ENCODE results near the gene TENM3.

TENM3 gene

GRCh38 chr4:182625193-182625592, 382.0 kb downstream of the TENM3 start:
- Mint-ChIP-seq H3K36me3 (ENCODE audit: low read depth) (no peaks in the 10 kb centered on the region), H3K9me3 (no peaks in the 10 kb centered on the region), H3K27me3 (no peaks in the 10 kb centered on the region), H3K4me1 (ENCODE audit: low read depth) (no peaks in the 10 kb centered on the region), H3K4me3 (no peak overlapping the region), H3K27ac (no peak overlapping the region)
- intact Hi-C loops (cut with micrococcal nuclease) = no loop called here

GRCh38 chr4:182627996-182628395, 384.8 kb downstream of the TENM3 start:
- intact Hi-C loops (cut with micrococcal nuclease) = no loop called here
- no peaks in the 10 kb centered on the region for H3K9me3 Mint-ChIP-seq
- no peak overlapping the region for H3K27ac Mint-ChIP-seq
- H3K4me1 Mint-ChIP-seq (ENCODE audit: low read depth) = no peaks in the 10 kb centered on the region
- H3K36me3 Mint-ChIP-seq (ENCODE audit: low read depth) = no peaks in the 10 kb centered on the region
- H3K27me3 Mint-ChIP-seq = no peaks in the 10 kb centered on the region
- H3K4me3 Mint-ChIP-seq = no peak overlapping the region

- H3K27ac Mint-ChIP-seq = no peak overlapping the region
- H3K27me3 Mint-ChIP-seq = no peaks in the 10 kb centered on the region
- no peaks in the 10 kb centered on the region for H3K9me3 Mint-ChIP-seq
- no peaks in the 10 kb centered on the region for H3K36me3 Mint-ChIP-seq (ENCODE audit: low read depth)
- H3K4me1 Mint-ChIP-seq (ENCODE audit: low read depth) = no peaks in the 10 kb centered on the region
- no peak overlapping the region for H3K4me3 Mint-ChIP-seq
- intact Hi-C loops (cut with micrococcal nuclease) = no loop called here
Measured at GRCh38 chr4:182628544-182628943, 385.3 kb downstream of the TENM3 start.

GRCh38 chr4:182629096-182629495, 385.9 kb downstream of the TENM3 start:
- H3K27me3 Mint-ChIP-seq = no peaks in the 10 kb centered on the region
- H3K27ac Mint-ChIP-seq = no peak overlapping the region
- no peak overlapping the region for H3K4me3 Mint-ChIP-seq
- H3K4me1 Mint-ChIP-seq (ENCODE audit: low read depth) = no peaks in the 10 kb centered on the region
- no peaks in the 10 kb centered on the region for H3K9me3 Mint-ChIP-seq
- intact Hi-C loops (cut with micrococcal nuclease) = no loop called here
- H3K36me3 Mint-ChIP-seq (ENCODE audit: low read depth) = no peaks in the 10 kb centered on the region

GRCh38 chr4:182640491-182640890, 397.3 kb downstream of the TENM3 start:
- H3K4me1 Mint-ChIP-seq (ENCODE audit: low read depth) = no peaks in the 10 kb centered on the region
- intact Hi-C loops (cut with micrococcal nuclease) = no loop called here
- H3K27ac Mint-ChIP-seq = no peak overlapping the region
- H3K27me3 Mint-ChIP-seq = no peaks in the 10 kb centered on the region
- H3K4me3 Mint-ChIP-seq = no peak overlapping the region
- no peaks in the 10 kb centered on the region for H3K36me3 Mint-ChIP-seq (ENCODE audit: low read depth)
- no peaks in the 10 kb centered on the region for H3K9me3 Mint-ChIP-seq

GRCh38 chr4:182640932-182641331, 397.7 kb downstream of the TENM3 start:
- no peaks in the 10 kb centered on the region for H3K4me1 Mint-ChIP-seq (ENCODE audit: low read depth)
- intact Hi-C loops (cut with micrococcal nuclease) = no loop called here

GRCh38 chr4:182642831-182643230, 399.6 kb downstream of the TENM3 start:
- no peak overlapping the region for H3K27ac Mint-ChIP-seq
- H3K9me3 Mint-ChIP-seq = no peaks in the 10 kb centered on the region
- no peaks in the 10 kb centered on the region for H3K4me1 Mint-ChIP-seq (ENCODE audit: low read depth)
- no peaks in the 10 kb centered on the region for H3K27me3 Mint-ChIP-seq
- no peaks in the 10 kb centered on the region for H3K36me3 Mint-ChIP-seq (ENCODE audit: low read depth)
- intact Hi-C loops (cut with micrococcal nuclease) = no loop called here
- no peak overlapping the region for H3K4me3 Mint-ChIP-seq

More at GRCh38 chr4:182640932-182641331, 397.7 kb downstream of the TENM3 start:
- Mint-ChIP-seq H3K9me3 (no peaks in the 10 kb centered on the region), H3K4me3 (no peak overlapping the region), H3K27me3 (no peaks in the 10 kb centered on the region), H3K36me3 (ENCODE audit: low read depth) (no peaks in the 10 kb centered on the region), H3K27ac (no peak overlapping the region)

GRCh38 chr4:182643801-182644682, 400.8 kb downstream of the TENM3 start:
- Mint-ChIP-seq H3K4me3 (no peak overlapping the region), H3K9me3 (no peaks in the 10 kb centered on the region), H3K27ac (no peak overlapping the region), H3K4me1 (ENCODE audit: low read depth) (no peaks in the 10 kb centered on the region), H3K27me3 (no peaks in the 10 kb centered on the region), H3K36me3 (ENCODE audit: low read depth) (no peaks in the 10 kb centered on the region)
- intact Hi-C loops (cut with micrococcal nuclease) = no loop called here

GRCh38 chr4:182644683-182645050, 401.5 kb downstream of the TENM3 start:
- H3K36me3 Mint-ChIP-seq (ENCODE audit: low read depth) = no peaks in the 10 kb centered on the region
- intact Hi-C loops (cut with micrococcal nuclease) = no loop called here
- no peaks in the 10 kb centered on the region for H3K9me3 Mint-ChIP-seq
- no peak overlapping the region for H3K4me3 Mint-ChIP-seq
- H3K4me1 Mint-ChIP-seq (ENCODE audit: low read depth) = no peaks in the 10 kb centered on the region
- H3K27me3 Mint-ChIP-seq = no peaks in the 10 kb centered on the region
- H3K27ac Mint-ChIP-seq = no peak overlapping the region

GRCh38 chr4:182645511-182645910, 402.3 kb downstream of the TENM3 start:
- Mint-ChIP-seq H3K4me1 (ENCODE audit: low read depth) (no peaks in the 10 kb centered on the region), H3K4me3 (no peak overlapping the region), H3K9me3 (no peaks in the 10 kb centered on the region), H3K27me3 (no peaks in the 10 kb centered on the region), H3K36me3 (ENCODE audit: low read depth) (no peaks in the 10 kb centered on the region), H3K27ac (no peak overlapping the region)
- intact Hi-C loops (cut with micrococcal nuclease) = no loop called here

- no peak overlapping the region for H3K27ac Mint-ChIP-seq
- no peaks in the 10 kb centered on the region for H3K36me3 Mint-ChIP-seq (ENCODE audit: low read depth)
- H3K9me3 Mint-ChIP-seq = no peaks in the 10 kb centered on the region
- H3K4me1 Mint-ChIP-seq (ENCODE audit: low read depth) = no peaks in the 10 kb centered on the region
- intact Hi-C loops (cut with micrococcal nuclease) = no loop called here
- H3K4me3 Mint-ChIP-seq = no peak overlapping the region
- H3K27me3 Mint-ChIP-seq = no peaks in the 10 kb centered on the region
Measured at GRCh38 chr4:182647646-182648300, 404.6 kb downstream of the TENM3 start.

GRCh38 chr4:182648766-182649165, 405.6 kb downstream of the TENM3 start:
- Mint-ChIP-seq H3K9me3 (no peaks in the 10 kb centered on the region), H3K4me1 (ENCODE audit: low read depth) (no peaks in the 10 kb centered on the region), H3K27me3 (no peaks in the 10 kb centered on the region), H3K27ac (no peak overlapping the region), H3K36me3 (ENCODE audit: low read depth) (no peaks in the 10 kb centered on the region), H3K4me3 (no peak overlapping the region)
- intact Hi-C loops (cut with micrococcal nuclease) = no loop called here

- H3K4me1 Mint-ChIP-seq (ENCODE audit: low read depth) = no peaks in the 10 kb centered on the region
- H3K9me3 Mint-ChIP-seq = no peaks in the 10 kb centered on the region
- H3K27ac Mint-ChIP-seq = no peak overlapping the region
- intact Hi-C loops (cut with micrococcal nuclease) = no loop called here
- H3K36me3 Mint-ChIP-seq (ENCODE audit: low read depth) = no peaks in the 10 kb centered on the region
- no peaks in the 10 kb centered on the region for H3K27me3 Mint-ChIP-seq
- no peak overlapping the region for H3K4me3 Mint-ChIP-seq
Measured at GRCh38 chr4:182649698-182650477, 406.7 kb downstream of the TENM3 start.

- no peak overlapping the region for H3K4me3 Mint-ChIP-seq
- no peaks in the 10 kb centered on the region for H3K4me1 Mint-ChIP-seq (ENCODE audit: low read depth)
- H3K27ac Mint-ChIP-seq = no peak overlapping the region
- H3K36me3 Mint-ChIP-seq (ENCODE audit: low read depth) = no peaks in the 10 kb centered on the region
- no peaks in the 10 kb centered on the region for H3K9me3 Mint-ChIP-seq
- intact Hi-C loops (cut with micrococcal nuclease) = no loop called here
- H3K27me3 Mint-ChIP-seq = no peaks in the 10 kb centered on the region
Measured at GRCh38 chr4:182653596-182653995, 410.4 kb downstream of the TENM3 start.
